DMS114 treated with DMSO at 0.1 percent for 48 hours (cell line): ENCODE results near the gene CNNM2.

ENCODE experiments used
- DNase-seq: peaks from one replicate; lab custom pipeline; 2025; ENCODE audit not compliant: unreplicated experiment; lab: John Stamatoyannopoulos, UW

CNNM2 gene

DNA sequence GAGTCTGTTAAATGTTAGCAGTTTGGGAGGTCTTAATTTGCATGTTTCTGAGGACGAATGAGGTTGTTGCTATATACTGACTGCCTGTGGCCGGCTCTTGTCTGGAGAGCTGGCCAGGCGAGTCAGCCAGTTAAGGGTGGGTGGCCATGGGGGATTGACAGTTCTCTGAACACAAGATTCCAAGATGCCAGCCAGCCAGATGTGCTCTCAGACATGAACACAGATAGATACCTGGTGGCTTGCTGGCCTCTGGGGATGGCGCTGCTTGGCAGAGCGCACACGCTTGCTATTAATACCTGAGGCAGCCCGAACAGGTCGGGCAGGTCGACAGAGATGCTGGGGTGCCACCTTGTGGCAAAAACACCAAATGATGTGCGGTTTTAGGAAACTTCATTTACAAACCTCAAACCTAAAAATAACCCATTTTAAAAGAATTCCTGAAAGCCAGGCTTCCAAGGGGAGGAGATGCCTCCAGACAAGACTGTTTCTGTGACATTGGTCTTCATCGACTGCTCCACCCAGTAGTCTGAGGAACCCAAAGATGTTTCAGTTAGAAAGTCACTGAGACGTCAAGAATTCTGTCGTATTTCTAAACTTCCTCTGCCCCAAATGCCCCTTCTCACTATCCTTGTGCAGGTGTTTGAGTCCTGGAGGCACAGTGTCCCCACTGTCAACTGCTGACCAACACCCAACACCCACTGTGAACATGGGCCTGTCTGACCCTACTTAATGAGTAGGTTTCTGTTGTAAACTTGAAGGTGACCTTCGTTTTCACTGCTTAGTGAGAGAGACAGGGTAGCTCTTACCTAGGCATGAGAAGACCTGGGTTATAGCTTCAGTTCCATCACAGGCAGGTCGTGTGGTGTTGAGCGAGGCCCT is 151.6 kb downstream of the CNNM2 start:
- DNase-seq, result peak; percentile 11

DNA sequence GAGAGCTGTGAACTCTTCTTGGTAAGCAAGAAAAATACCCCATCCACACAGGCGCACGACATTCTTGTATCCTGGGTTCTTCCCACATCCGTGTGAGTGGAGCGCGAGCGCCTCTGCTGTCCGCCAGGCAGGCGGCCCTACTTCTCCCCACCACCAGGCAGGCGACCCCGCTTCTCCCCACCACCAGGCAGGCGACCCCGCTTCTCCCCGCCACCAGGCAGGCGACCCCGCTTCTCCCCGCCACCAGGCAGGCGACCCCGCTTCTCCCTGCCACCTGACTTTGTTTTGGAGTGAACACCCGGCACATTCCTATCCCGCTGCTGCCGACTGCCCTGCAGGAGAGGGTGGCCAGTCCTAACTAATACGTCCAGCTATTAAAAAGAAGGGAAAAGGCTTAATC is 154.2 kb downstream of the CNNM2 start:
- DNase-seq, result no peak

DNA sequence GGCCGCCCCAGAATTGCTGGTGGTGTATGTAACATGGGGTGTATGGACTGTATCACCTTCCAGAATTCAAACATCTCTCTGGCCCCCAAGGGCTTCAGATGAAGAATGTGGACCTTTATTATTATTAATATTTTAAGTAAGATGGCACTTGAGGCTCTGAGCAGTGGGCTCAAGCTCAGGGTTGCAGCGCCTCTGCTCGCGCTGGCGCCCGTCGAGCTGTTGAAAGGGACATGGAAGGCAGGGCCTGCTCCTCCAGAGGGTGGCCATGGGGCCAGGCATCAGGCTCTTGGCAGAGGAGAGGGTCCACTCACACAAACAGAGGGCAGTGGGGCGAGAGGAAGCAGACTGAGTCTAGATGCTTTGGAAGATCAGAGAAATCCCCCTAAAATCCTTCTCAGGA is 154.8 kb downstream of the CNNM2 start:
- no peak for DNase-seq

DNA sequence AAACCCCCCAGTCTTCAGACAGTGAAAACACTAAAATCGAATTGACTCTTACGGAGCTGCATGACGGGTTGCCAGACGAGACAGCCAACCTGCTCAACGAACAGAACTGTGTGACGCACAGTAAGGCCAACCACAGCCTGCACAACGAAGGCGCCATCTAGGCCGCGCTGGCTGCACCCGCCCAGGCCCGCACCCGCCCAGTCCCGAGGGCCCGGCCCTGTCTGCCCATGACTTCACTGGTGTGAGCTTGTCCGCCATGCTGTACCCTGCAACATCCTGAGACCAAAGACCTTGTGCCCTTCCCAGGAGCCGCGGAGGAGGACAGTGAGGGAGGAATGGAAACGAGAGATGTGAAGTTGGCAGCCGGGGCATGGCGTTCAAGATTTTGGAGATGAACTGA is 158.9 kb downstream of the CNNM2 start:
- DNase-seq, result no peak

DNA sequence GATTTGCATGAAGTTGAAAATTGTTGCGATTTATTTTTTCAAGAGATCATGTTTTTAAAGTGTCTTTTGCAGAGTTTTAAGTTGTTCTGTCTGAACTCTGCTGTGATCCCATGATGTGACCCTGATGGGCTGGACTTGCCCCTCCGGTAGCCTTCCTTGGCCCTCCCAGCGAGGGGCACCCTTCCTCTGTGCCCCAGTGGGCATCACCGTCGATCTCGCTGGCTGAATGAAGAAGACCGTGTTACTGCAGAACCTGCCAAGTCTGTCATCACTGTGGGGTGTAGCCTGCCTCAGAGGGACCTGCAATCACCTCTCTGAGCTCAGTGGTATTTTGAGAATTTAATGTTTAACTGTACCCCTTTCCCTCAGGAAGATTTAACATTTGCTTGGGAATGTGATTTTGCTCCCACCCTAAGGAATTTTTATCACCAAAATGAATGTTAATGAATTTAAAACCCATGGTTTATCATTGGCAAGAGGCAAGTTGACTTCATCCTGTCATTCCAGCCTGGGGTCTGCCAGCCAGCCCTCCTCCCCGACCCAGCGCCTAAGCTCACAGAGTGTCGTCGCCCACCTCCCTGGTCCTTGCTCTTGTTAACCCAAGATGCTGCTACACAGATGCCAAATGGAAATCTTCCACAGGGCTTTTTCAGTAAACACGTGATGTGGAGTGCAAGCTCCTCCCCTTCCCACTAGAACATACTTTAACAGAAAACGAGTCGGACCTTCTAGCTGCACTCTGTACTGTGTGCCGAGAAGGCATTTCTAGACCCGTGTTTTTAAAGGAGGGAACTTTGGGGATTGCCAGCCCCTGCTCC is 159.6 kb downstream of the CNNM2 start:
- DNase-seq, result no peak

DNA sequence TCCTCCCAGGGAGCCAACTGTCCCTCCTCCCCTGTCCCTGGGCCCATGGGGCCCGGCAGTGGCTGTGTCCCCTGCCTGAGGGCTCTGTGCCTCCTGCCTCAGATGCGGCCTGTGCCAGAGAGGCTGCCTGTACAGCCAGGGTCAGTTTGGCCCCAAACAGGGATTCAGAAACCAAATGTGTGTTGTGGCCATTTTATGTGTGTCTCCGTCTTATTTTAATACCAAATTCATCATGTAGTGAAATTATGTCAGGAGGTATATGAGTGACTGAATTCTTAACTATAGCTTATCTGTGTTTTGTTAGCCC is 160.2 kb downstream of the CNNM2 start:
- no peak for DNase-seq

DNA sequence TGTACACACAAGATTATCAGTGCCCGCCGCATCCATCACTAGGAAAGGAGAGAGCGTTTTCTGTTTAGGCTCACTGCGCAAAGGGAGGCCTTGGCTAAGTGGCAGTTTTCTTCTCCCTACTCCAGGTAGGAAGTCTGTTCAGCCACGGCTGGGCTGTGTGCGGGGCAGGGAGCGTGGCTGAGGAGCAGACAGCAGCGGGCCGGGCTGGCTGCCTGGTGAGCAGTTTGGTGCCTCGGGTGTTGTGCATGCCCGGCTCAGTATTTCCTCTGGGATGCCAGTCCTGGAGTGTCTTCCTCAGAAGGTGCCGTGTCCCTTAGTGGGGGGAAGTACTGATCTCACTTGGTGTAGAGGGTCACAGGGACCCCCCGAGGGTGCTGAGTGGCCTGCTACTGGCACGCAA is 160.6 kb downstream of the CNNM2 start:
- DNase-seq, result no peak

DNA sequence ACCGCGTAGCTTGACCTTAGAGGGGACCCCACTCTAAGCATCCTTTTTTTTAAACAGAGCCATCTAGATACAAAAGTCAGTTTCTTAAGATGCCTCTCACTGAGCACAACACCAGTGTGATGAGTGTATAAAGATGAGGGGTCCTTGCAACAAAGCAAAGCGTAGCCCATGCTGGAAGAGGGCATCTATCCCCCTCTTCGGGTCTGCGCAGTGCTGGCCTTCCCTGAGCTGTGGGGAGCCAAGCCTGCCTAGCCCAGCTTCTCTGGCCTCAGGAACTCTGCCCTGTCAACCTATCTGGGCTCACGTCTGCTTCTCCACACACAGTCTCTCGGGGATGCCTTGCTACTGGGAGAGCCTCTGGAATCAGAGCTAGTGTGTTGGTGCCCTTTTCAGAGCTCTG is 161.0 kb downstream of the CNNM2 start:
- no peak for DNase-seq

DNA sequence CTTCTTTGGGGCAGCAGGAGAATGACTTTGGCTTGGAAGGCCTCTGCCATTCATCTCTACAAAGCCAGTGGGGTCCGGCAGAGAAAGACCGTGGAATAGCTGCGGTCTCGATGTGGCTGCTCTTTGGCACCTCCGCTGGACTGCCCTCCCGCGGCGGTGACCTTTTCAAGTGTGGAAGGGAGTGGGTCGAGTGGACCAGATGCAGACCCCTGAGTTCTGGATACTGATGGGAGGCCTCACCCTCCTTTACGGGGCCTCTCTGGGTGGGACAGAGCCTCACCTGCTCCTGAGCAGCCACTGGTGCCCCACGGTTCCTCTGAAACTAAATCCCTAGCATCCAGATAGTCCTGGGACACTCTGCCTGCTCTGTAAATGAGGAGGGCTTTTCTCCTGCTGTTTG is 161.9 kb downstream of the CNNM2 start:
- DNase-seq, result no peak

DNA sequence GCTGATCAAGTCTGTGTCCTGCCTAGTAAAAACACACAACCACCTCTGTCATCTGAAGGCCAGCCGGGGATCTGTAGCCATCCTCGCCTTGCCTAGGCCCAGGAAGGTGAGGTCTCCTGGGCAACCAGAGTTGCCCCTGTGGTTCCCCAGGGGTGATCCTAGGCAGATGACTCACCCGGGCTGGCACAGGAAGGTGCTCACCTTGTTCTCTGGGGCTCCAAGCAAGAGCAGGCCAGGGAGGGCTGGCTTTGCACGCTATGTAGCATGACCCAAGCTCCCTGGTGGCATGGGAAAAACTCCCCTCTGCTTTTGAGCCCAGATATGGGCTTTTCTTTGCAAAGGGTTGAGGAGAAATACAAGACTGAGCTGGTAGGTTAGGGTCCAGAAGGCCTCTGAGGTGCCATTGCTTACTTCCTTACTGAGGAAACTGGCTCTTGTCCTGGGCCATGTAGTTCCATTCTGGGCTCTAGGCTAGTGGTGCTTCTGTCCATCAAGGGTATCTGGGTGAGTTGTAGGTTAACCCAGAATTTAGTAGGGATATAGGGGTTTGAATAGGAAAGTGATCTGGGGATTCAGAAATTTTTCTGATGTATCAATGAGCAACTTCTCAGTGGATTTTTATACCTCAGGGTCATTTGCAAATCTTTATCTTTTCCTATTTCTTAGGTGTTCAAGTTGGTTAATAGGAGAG is 162.9 kb downstream of the CNNM2 start:
- DNase-seq, result no peak

DNA sequence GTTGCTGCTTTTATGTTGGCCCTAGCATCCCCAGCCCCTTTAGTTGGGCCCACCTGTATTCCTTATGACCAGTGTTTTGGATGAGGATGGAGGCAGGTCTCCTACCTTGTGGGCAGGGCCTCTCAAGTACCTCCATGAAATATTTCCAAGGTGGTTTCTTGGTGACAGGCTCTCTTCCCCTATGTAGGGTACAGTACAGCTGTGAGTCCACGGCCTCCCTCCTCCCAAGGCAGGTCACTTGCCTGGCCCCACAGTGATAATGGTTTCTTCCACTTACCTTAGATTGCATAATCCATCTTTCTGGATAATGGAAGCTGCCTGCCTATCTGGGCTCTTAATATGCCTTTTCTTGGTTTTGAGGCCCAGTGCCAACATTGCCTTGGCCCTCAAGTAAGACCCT is 164.6 kb downstream of the CNNM2 start:
- no peak for DNase-seq

DNA sequence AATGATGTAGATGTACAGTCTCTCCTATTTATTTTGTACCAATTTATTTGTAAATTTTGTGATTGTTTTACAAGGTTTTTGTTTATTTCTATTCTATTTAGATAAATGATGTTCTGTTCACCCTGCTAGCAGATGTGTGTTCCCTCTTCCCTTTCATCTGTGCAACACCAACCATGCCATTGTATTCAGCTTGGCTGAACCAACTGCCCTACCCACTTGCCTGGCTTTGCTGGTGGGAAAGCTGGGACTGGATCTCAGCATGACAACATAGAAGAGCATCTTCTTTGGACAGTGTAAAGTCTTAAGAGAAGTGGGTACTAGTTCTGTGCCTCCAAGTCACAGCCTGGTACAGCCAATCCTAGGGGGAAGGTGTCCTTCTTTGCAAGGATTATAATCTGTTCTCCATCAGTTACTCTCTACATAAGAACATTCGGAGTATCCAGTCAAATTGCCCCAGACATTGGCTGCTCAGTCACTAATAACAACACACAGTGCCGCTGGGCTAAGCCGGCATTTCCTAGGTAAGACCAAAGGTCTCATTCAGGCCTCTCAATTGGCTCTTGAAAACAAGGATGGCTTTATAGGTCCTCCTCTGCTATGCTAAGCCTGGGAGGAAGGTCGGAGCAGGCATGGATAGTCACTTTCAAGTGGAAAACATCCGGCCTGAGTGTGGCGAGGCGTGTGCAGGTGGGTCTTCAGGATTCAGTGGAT is 165.3 kb downstream of the CNNM2 start:
- DNase-seq, result no peak

DNA sequence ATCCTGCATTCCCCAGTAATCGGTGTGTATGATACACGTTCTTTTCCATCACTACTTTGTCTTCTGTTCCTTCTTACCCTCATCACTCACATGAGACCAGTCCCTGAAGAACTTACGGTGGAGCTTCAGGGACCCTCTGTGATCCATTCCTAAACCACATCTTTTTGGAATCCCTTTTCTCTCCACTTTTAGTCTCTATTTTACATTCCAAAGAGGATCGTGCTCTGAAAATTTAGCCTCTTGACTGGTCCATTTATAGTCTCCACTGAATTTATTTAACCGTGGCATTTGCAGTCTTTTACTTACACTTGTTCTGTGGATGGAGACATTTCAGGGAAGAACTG is 165.9 kb downstream of the CNNM2 start:
- DNase-seq, result no peak

DNA sequence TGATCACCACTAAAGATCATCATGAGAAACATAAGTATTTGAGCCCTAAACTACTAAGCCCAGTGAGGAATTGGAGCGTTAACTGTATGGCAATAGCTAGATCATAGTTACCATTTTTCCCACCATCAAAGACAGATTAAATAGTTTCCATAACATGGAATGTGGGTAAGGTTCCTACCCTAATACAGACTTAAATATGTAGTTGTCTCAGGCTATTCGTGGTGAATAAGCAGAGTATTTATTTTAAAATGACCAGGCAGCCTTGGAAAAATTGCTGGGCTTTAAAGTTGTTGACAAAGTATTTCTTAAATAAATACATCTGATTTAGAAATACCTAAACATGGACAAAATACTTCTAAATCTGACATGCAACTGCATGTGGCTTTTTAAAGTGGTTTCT is 168.2 kb downstream of the CNNM2 start:
- DNase-seq, result no peak

DNA sequence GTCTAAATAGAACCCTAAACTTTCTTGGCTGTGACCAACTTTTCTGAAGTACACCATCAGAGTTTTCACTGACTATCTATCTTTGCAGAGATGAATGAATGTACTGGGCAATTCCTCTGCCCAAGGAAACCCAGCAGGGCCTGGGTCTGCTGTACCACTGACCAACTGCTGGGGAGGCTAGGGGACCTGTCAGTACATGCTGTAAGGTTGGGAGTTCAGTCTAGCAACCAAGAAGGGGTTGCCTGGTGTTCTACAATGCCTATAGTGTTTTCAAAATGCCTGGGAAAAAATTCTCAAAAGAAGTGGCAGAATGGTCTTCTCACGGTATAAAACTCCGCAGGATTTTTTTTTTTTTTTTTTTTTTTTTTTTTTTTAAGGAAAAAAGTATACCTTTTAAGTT is 168.7 kb downstream of the CNNM2 start:
- no peak for DNase-seq

DNA sequence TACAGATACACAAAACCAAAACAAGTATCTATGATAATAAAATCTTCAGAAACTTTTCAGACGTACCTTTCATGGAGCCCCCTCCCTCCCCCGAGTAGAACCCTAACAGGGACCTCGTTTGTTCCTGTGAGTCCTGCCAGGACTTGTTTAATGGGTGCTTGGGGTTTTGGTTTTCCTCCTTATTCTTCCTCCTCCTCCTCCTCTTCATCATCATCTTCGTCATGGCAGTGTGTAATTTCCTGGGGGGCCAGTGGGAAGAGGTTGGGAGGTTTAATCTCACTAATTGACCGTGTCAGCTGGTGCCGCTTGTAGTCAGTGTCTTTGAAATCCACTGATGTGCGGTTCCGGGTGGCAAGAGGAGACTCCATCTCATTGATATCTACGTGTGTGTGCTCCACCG is 171.4 kb downstream of the CNNM2 start:
- DNase-seq, result no peak

DNA sequence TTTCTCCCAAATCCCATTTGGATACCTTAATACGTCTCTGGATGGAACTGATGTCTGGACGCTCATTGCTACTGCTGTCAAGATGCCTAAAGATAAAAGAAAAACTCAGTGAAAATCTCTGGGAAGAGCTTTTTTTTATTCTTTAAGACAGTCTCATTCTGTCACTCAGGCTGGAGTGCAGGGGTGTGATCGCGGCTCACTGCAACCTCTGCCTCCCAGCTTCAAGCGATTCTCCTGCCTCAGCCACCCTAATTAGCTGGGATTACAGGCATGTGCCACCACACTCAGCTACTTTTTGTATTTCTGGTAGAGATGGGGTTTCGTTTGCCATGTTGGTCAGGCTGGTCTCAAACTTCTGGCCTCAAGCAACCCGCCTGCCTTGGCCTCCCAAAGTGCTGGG is 172.8 kb downstream of the CNNM2 start:
- no peak for DNase-seq

DNA sequence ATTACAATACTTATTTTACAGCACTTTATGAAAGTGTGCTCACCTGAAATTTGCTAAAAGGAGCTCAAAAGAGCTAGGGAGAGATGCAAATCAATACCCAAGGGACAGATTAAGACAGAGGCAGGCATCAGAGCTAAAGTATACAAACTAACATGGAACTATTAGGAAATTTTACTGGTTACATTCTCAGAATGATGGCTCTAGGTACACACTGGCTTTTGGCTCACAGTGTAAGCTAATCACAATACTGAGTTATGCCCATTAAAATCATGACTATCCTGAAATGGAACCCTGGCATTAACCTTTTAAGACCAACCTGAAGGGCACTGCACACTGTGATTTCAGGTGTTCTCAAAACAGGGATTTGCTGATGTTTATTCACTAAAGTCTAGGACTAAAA is 176.9 kb downstream of the CNNM2 start:
- no peak for DNase-seq

DNA sequence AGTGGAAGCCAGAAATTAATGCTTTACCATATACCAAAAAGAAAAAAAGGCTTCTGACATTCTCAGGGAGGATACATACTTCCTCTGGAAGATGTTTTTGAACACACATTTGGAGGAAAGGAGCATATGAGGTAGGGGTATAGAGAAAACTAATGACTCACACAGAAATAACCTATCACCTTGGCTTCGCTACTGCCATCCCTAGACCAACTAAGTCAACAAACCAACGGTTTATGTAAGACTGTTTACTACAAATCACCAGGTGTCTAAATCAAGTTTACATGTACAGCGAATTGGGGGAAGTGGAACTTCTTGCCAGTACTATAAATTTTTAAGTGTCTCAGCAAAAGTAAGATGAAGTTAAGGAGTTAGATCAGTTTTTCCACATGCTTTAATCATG is 178.0 kb downstream of the CNNM2 start:
- DNase-seq, result no peak

DNA sequence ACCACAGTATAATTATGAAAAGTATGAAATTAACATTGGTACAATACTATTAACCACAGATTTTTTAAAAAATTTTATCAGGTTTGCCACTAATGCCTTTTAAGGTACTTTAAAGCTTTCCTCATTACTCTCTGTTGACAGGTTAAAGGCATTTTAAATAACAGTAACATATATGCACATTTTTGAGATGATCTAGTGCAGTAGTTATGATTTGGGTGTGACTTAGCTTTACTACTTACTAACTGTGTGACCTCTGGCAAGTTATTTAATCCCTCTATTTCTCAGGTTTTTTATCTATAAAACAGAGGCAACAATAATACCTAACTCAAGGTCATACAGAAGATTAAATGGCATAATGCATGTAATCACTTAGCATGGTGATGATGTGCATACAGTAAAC is 180.1 kb downstream of the CNNM2 start:
- no peak for DNase-seq

DNA sequence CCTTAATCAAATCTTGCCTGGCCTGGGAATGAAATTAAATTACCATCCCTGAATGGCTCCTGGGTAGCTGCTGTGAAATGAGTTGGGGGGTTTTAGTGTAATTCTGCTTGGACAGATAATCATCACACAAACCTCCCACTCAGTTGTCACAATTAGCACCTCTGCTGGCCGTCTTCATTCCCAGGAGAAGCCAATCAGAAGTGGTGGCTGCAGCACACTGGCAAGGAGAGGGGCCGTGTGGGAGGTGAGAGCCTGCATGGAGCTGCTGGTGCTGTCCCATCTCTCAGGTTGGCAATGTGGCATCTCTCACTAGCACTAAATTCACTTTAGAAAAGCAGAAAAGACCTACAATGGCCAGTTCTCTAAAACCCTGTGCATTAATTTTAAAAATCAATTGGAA is 182.5 kb downstream of the CNNM2 start:
- DNase-seq, result no peak

DNA sequence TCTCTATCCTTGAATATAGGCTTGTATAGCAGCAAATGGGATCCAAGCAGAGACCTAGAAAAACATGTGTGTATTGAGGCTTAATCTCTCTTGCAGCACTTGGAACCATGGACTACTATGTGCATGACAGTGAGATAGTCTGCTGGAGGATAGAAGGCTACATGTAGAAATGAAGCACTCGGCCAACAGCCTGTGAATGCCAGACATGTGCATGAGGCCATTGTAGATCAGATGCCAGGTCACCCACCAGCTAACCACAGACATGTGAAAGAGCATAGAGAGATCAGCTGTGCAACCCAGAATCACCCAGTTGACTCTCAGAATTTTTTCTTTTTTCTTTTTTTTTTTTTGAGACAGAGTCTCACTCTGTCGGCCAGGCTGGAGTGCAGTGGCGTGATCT is 184.1 kb downstream of the CNNM2 start:
- DNase-seq, result no peak
